Cardiac muscle cell (in vitro differentiated cells and primary cell): Measurements from ENCODE around the gene FRRS1L. TPM values are rescaled to one million over a fixed set of nuclear protein-coding genes. Genes with fewer than 3 reads are reported as not detected.

Experiments used
- DNase-seq, 2 donors: peaks; one replicate each; pipeline versions ENCODE4 v3.0.0 to v3.0.0-alpha.2; 2010 to 2017; ENCODE audit warnings: low read depth in 1 of 2, low spot score in 1 of 2
- H3K27ac ChIP-seq: fragments of 200-600 bp; sonication (generic); 2 replicates; pipeline ENCODE4 v1.5.1; 2016
- H3K27me3 ChIP-seq: fragments of 200-600 bp; sonication (generic); 2 replicates; pipeline ENCODE4 v1.6.0; 2016; ENCODE audit warnings: control low read depth
- H3K36me3 ChIP-seq: fragments of 200-600 bp; sonication (generic); 2 replicates; pipeline ENCODE4 v1.5.1; 2016; ENCODE audit warnings: control low read depth
- H3K4me1 ChIP-seq: fragments of 200-600 bp; sonication (generic); 2 replicates; pipeline ENCODE4 v1.8.1; 2017; ENCODE audit warnings: low read depth, mild to moderate bottlenecking, mixed run types
- H3K4me3 ChIP-seq: fragments of 200-600 bp; sonication (generic); 2 replicates; pipeline ENCODE4 v1.5.1; 2016; ENCODE audit warnings: mild to moderate bottlenecking
- H3K9me3 ChIP-seq: fragments of 200-600 bp; sonication (generic); 2 replicates; pipeline ENCODE4 v1.5.1; 2017; ENCODE audit warnings: low read depth, mild to moderate bottlenecking, control low read depth
- CTCF ChIP-seq: IDR thresholded peaks from 2 replicates; pipeline ENCODE4 v1.5.1; 2012; ENCODE audit warnings: low read depth, mild to moderate bottlenecking, low read length
- polyA plus RNA-seq: library from polyadenylated mRNA; unstranded; fragments of >200 nt; fragmentation: Nextera tagmentation; extraction: Ambion mirVana; gene quantifications from 2 replicates; pipeline ENCODE4 v1.2.1, GENCODE V29; 2016
- total RNA-seq: library from RNA; depleted of rRNA; stranded (reverse); fragments of >200 nt; gene quantifications from 2 replicates; pipeline ENCODE4 v1.2.3, GENCODE V29; 2016

Gene FRRS1L
- total and polyA plus RNA-seq, 2 experiments from 2014 or later: 0.30 to 0.38 TPM

GRCh38 chr9:109117856-109118807, 48.9 kb downstream of the FRRS1L start:
- TF ChIP-seq CTCF: no peak
- Histone ChIP-seq H3K4me1 (peaks cover 38% of the 10 kb centered on the region), H3K27ac (peak overlapping the region; percentile 97), H3K4me3 (peak overlapping the region; percentile 77), H3K9me3 (no peaks in the 10 kb centered on the region), H3K27me3 (no peaks in the 10 kb centered on the region), H3K36me3 (no peaks in the 10 kb centered on the region)
- peak; percentile 11 to 96 for DNase-seq

GRCh38 chr9:109115931-109116526, 51.0 kb downstream of the FRRS1L start:
- DNase-seq: peak in 1 of 2 donors; percentile 76

GRCh38 chr9:109114670-109115069, 52.4 kb downstream of the FRRS1L start:
- H3K27ac ChIP-seq: peak overlapping the region; percentile 93
- TF ChIP-seq CTCF: no peak
- no peaks in the 10 kb centered on the region for H3K9me3 ChIP-seq
- H3K4me3 ChIP-seq: no peak overlapping the region
- peak in 1 of 2 donors; percentile 45 for DNase-seq
- no peaks in the 10 kb centered on the region for H3K27me3 ChIP-seq
- H3K4me1 ChIP-seq: peaks cover 63% of the 10 kb centered on the region
- H3K36me3 ChIP-seq: no peaks in the 10 kb centered on the region

More at GRCh38 chr9:109115931-109116526, 51.0 kb downstream of the FRRS1L start:
- H3K4me1 ChIP-seq: peaks cover 53% of the 10 kb centered on the region
- no peak overlapping the region for H3K4me3 ChIP-seq
- no peaks in the 10 kb centered on the region for H3K36me3 ChIP-seq
- no peaks in the 10 kb centered on the region for H3K27me3 ChIP-seq
- no peak overlapping the region for H3K27ac ChIP-seq
- H3K9me3 ChIP-seq: no peaks in the 10 kb centered on the region
- TF ChIP-seq CTCF: no peak

GRCh38 chr9:109113892-109114609, 53.0 kb downstream of the FRRS1L start:
- DNase-seq: no peak
- Histone ChIP-seq H3K4me3 (no peak overlapping the region), H3K4me1 (peaks cover 69% of the 10 kb centered on the region), H3K9me3 (no peaks in the 10 kb centered on the region), H3K36me3 (no peaks in the 10 kb centered on the region), H3K27ac (peak overlapping the region; percentile 93), H3K27me3 (no peaks in the 10 kb centered on the region)
- no peak for TF ChIP-seq CTCF

GRCh38 chr9:109113254-109113653, 53.8 kb downstream of the FRRS1L start:
- H3K4me1 ChIP-seq: peaks cover 77% of the 10 kb centered on the region
- no peak for DNase-seq
- no peak overlapping the region for H3K4me3 ChIP-seq
- H3K9me3 ChIP-seq: no peaks in the 10 kb centered on the region
- H3K36me3 ChIP-seq: no peaks in the 10 kb centered on the region
- TF ChIP-seq CTCF: no peak
- H3K27me3 ChIP-seq: no peaks in the 10 kb centered on the region
- peak overlapping the region; percentile 93 for H3K27ac ChIP-seq
